GM12874 (cell line): ENCODE results near the gene ARMS2.

Experiments
- CTCF ChIP-seq: IDR thresholded peaks from 2 replicates; pipeline ENCODE4 v1.5.1; 2011; ENCODE audit warnings: low read depth, mild to moderate bottlenecking, control low read depth, low read length, moderate library complexity; ENCODE audit not compliant: insufficient read depth

The ARMS2 gene, protein sequence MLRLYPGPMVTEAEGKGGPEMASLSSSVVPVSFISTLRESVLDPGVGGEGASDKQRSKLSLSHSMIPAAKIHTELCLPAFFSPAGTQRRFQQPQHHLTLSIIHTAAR

DNA sequence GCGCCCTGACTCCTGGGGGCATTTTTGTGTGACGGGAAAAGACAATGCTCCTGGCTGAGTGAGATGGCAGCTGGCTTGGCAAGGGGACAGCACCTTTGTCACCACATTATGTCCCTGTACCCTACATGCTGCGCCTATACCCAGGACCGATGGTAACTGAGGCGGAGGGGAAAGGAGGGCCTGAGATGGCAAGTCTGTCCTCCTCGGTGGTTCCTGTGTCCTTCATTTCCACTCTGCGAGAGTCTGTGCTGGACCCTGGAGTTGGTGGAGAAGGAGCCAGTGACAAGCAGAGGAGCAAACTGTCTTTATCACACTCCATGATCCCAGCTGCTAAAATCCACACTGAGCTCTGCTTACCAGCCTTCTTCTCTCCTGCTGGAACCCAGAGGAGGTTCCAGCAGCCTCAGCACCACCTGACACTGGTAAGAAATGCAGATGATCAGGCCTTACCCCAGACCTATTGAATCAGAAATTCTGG is at the start of gene ARMS2:
ARMS2 (plus strand) TSS at position 51 of the 478 bp plus-strand sequence; CDS start at position 126, 75 bp downstream.
- no peak for TF ChIP-seq CTCF

- no peak for TF ChIP-seq CTCF
Observed at GRCh38 chr10:122407375-122408125, 46.9 kb upstream of the ARMS2 start.

- TF ChIP-seq CTCF, result no peak
Observed at GRCh38 chr10:122413327-122413726, 41.1 kb upstream of the ARMS2 start.

- no peak for TF ChIP-seq CTCF
Observed at GRCh38 chr10:122417667-122418066, 36.8 kb upstream of the ARMS2 start.

DNA sequence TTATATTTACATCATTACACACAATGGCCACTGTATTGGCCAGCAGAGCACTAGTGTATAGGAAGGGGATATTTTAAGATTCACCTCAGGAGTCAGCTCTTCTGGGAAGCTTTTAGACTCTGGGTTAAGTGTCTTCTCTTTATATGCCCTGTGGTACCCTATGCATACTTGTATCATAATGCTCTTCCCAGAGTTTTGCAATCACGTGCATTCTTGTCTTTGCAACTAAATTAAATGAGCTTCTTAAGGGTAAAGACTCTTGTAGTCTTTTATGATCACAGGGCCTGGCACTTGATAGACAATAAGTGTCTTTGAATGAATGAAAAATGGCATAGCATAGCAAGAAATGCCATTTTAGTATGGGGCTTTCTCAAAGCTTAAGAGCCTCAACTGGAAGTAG is 35.4 kb upstream of the ARMS2 start:
- no peak for TF ChIP-seq CTCF

DNA sequence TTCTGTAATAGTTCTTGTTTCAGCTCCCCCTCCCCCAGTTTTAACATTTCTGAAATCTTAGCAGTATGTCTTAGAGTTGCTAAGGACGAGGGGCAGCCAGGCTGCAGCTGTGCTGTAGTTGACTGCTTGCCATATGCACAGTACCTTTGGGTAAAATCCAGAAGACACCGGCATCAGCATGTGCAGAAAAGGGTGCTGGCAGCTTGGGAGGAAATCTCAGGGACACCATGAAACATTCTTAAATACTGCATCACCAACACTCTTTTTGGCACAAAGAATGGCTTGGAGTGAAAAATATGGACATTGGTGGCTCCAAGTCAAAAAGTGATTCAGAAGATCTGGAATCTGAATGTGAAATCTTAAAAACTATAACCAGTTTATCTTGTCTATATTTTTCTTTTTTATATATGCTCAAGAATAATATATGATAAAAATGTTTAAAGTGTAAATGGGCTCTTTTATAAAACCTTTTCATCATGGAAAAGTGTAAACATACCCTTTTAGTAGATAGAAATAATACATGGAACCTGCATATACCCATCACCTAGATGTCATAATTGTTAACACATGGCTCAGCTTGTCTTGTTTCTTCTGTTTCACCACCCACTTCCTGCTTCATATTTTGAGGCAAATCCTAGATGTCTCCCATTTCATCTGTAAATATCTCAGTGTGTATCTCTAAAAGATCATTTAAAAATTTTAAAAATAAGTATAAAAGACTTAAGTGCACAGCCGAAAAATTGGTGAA is 34.4 kb upstream of the ARMS2 start:
- no peak for TF ChIP-seq CTCF

GRCh38 chr10:122420624-122421007 is 33.8 kb upstream of the ARMS2 start:
- no peak for TF ChIP-seq CTCF
